Skeletal muscle tissue (tissue), 4 donors: ENCODE data around the gene TSPAN2. TPM values are rescaled to one million over a fixed set of nuclear protein-coding genes. Genes with fewer than 3 reads are reported as not detected.

Source experiments
- H3K27ac ChIP-seq: one replicate; pipeline ENCODE4 v1.7.0; 2013; ENCODE audit warnings: mild to moderate bottlenecking, low read depth, low read length, inconsistent platforms
- H3K27me3 ChIP-seq, 3 donors: one replicate each; pipeline ENCODE4 v1.7.0; 2013; ENCODE audit warnings: low read length in 3 of 3; ENCODE audit not compliant: control insufficient read depth in 3 of 3, insufficient read depth in 3 of 3
- H3K36me3 ChIP-seq, 3 donors: one replicate each; pipeline ENCODE4 v1.7.0; 2013; ENCODE audit warnings: low read length in 3 of 3; ENCODE audit not compliant: control insufficient read depth in 3 of 3, insufficient read depth in 3 of 3
- H3K4me1 ChIP-seq, 3 donors: one replicate each; pipeline ENCODE4 v1.7.0; 2013; ENCODE audit warnings: low read length in 3 of 3, mild to moderate bottlenecking in 3 of 3; ENCODE audit not compliant: control insufficient read depth in 3 of 3, insufficient read depth in 3 of 3
- H3K4me3 ChIP-seq, 3 donors: one replicate each; pipeline ENCODE4 v1.7.0; 2013; ENCODE audit warnings: low read length in 3 of 3
- H3K9ac ChIP-seq, 3 donors: one replicate each; pipeline ENCODE4 v1.7.0; 2013; ENCODE audit warnings: low read length in 3 of 3, mild to moderate bottlenecking in 3 of 3, moderate library complexity in 2 of 3, low read depth in 1 of 3
- H3K9me3 ChIP-seq, 3 donors: one replicate each; pipeline ENCODE4 v1.7.0; 2013; ENCODE audit warnings: low read length in 3 of 3; ENCODE audit not compliant: control insufficient read depth in 3 of 3
- total RNA-seq: library from RNA; depleted of rRNA; stranded (reverse); fragments of >200 nt; gene quantifications from one replicate; pipeline ENCODE4 v1.2.3, GENCODE V29; 2014
- donor health status: Osteomylitis.

TSPAN2 gene
- total RNA-seq, 1 donor from 2014 or later = 6.8 TPM

DNA sequence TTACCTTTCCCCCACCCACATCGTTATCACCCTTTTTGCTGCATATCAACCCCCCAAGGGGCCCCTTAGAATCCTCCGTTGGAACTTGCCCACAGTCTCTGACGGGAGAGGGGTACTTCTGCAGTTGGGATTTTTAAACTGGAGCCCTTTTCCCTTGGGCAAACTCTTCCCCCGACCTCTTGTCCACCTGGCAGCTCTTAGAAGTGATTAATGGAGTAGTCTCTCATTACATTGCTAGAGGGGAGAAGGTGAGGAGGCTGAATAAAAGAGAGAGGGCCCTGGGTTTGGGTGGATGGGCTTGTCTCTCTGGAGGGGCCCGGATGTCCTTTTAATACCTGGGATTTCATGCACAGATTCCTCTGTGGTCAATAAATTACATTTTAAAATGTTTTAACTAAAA lies 27.2 kb upstream of the TSPAN2 start:
- Histone ChIP-seq H3K9me3 (peaks cover 0 to under 1% (median 0%) of the 10 kb centered on the region in 3 donors), H3K27me3 (no peaks in the 10 kb centered on the region), H3K4me3 (no peak overlapping the region), H3K4me1 (no peaks in the 10 kb centered on the region), H3K9ac (no peak overlapping the region), H3K36me3 (no peaks in the 10 kb centered on the region), H3K27ac (no peak overlapping the region)

DNA sequence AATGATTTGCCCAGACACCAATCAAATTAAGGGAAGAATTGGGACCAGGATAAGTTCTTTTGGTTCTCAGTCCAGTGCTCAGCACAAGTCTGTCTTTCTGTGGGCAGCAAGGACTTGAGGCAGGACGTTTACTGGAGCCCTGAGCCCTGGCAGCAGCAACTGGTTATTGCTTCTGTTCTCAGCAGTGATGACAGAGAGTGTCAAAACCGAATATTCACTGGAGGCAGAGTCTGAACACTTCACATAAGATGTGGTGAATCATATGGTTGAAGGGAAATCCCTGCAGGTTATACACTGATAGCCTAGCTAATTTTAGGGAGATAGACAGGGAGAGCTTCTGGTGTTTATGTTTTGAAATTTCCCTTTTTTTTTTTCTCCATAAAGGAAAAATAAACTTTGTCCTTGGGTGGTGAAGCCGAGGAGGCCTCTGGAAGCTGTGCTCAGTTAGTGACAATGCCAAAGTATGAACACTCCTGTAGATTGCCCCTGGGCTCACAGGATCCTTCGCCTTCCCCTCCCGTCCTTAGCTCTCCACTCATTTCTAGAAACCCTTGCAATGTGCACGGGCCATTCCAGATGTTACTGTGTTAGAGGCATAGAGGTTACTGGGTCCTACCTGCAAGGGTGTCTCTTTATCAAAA lies 26.3 kb upstream of the TSPAN2 start:
- H3K4me3 ChIP-seq = no peak overlapping the region
- H3K9me3 ChIP-seq = no peaks in the 10 kb centered on the region
- no peak overlapping the region for H3K9ac ChIP-seq
- no peak overlapping the region for H3K27ac ChIP-seq
- no peaks in the 10 kb centered on the region for H3K36me3 ChIP-seq
- no peaks in the 10 kb centered on the region for H3K4me1 ChIP-seq
- no peaks in the 10 kb centered on the region for H3K27me3 ChIP-seq

DNA sequence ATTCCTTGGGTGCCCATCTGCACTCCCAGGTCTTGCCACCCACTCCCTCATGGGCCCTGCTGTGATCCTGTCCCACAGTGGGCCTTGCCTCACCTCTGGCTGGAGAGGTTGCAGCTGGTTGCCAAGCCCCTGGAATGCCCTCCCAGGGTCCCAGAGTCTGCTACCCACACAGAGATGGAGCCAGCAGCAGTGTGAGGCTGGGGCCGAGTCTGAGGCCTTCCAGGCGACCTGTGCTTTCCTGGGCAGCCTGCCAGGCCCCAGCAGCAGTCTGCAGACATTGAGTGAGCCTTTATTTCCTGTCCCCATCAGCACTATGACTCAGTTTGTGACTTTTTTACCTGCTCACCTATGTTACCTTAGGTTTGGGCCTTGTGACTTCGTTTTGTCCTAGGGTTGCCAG lies 25.0 kb upstream of the TSPAN2 start:
- Histone ChIP-seq H3K27ac (no peak overlapping the region), H3K9ac (no peak overlapping the region), H3K9me3 (no peaks in the 10 kb centered on the region)

DNA sequence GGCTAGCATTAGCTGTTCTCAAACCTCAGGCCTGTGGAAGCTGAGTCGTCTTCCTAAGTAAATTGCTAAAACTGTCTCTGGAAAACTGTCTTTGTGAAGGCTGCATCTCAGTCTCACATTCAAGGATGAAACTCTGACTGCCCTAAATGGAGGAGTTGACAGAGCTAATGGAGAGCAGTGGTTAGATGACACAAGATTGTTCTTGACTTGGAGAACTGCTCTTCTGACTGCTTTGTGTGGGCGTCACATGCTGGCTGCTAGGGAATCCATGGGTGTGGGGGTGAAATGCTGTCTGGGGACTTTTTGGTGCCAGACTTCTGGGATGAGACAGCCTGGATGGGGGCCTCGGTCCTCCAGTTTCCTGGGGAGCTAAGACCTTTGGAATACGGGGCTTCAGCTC lies 24.5 kb upstream of the TSPAN2 start:
- no peak overlapping the region for H3K27ac ChIP-seq
- no peaks in the 10 kb centered on the region for H3K36me3 ChIP-seq
- H3K4me3 ChIP-seq = no peak overlapping the region
- no peaks in the 10 kb centered on the region for H3K4me1 ChIP-seq
- H3K27me3 ChIP-seq = no peaks in the 10 kb centered on the region
- no peak overlapping the region for H3K9ac ChIP-seq
- H3K9me3 ChIP-seq = no peaks in the 10 kb centered on the region

More for the DNA sequence above, 25.0 kb upstream of the TSPAN2 start:
- Histone ChIP-seq H3K36me3 (no peaks in the 10 kb centered on the region), H3K4me1 (no peaks in the 10 kb centered on the region), H3K27me3 (no peaks in the 10 kb centered on the region), H3K4me3 (no peak overlapping the region)

DNA sequence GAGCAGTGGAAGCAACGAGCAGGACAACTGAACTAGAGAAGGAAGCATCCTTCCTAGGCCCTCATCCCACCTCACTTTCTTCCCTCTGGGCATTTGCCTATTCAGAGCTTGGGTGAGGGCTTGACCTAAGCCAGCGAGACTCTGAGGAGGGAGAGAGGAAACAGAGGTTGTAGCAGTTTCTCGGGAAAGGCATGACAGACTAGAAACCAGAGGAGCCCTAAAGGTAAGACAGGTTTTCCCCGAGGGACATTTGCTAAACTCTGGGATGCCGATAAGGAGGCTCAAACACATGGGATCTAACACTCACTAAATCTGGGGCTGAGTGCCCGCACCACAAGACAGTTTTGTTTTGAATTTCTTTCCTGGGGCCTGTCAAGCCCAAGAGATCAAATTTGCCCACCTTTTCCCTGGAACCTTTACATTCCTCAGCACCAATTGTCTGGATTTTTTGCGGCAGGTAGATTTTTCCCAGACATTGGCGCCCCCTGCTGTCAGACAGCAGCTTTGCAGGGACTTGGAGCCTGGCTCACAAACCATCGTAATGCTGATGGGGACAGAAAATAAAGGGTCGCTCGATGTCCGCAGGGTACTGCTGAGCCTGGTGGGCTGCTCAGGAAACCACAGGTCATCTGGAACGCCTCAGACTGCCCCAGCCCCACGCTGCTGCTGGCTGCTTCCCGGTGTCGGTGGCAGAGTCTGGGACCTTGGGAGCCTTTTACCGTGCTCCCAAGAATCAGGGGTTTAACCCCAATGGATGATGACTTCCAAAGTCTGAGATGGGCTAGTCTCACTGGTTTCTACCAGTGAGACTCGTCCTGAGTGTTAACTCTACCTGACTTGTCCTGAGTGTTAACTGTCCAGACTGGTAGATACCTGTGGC lies 23.4 kb upstream of the TSPAN2 start:
- Histone ChIP-seq H3K9me3 (no peaks in the 10 kb centered on the region), H3K36me3 (no peaks in the 10 kb centered on the region), H3K27ac (no peak overlapping the region), H3K4me3 (no peak overlapping the region), H3K9ac (no peak overlapping the region), H3K4me1 (no peaks in the 10 kb centered on the region), H3K27me3 (no peaks in the 10 kb centered on the region)

DNA sequence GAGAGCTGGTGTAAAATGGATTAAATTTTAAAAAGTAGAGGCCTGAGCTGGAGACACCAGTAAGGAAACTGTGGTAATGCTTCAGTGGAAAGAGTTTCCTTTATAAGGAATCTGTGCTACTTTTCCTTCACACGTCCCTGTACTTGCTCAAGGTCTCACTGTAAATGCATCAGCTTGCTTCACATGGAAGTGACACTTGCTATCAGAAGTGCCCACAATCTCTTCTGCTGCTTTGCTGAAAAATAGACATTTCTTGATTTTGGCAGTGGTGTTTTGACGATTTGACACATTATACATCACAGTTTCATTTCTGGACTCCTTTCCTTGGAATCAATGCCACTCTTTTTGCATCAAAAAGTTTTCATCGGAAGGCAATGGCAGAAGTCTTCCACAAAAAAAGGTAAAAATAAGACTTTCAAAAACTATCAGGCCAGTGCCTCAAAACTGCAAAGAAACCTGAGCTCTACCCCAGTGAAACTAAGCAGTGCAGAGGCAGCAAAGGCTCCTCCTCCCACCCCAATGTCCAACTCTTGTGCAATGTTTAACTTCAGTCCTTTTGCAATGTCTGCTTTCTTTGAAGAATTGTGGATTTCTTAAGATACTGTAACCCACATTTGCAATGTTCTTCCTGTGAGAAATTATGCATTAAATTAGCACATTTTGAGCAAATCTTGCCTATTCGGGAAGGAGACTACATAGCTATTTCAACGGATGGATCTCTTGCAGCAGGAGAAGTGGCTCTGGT lies 18.4 kb upstream of the TSPAN2 start:
- H3K9ac ChIP-seq = no peak overlapping the region
- H3K27ac ChIP-seq = no peak overlapping the region
- H3K9me3 ChIP-seq = no peaks in the 10 kb centered on the region
- no peak overlapping the region for H3K4me3 ChIP-seq
- H3K27me3 ChIP-seq = no peaks in the 10 kb centered on the region
- no peaks in the 10 kb centered on the region for H3K4me1 ChIP-seq
- H3K36me3 ChIP-seq = no peaks in the 10 kb centered on the region

DNA sequence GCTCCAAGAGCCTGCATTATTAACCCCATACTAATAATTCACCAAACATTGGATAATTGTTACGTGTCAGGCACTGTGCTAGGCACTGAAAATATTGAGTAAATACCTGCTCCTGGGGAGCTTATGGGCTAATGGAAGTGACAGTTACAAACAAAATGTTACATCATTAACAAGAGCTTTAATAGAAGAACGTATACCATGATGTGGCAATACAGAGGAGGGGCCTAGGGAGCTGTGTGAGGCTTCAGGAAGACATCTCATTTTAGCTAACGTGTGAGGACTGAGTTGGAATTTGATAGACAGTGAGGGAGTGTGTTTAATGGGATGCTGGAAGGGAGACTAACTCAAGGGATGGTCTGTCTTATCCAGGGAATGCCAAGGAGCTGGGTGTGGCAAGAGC lies 16.5 kb upstream of the TSPAN2 start:
- Histone ChIP-seq H3K9ac (no peak overlapping the region), H3K9me3 (no peaks in the 10 kb centered on the region), H3K4me3 (no peak overlapping the region), H3K27me3 (no peaks in the 10 kb centered on the region), H3K36me3 (no peaks in the 10 kb centered on the region), H3K4me1 (no peaks in the 10 kb centered on the region), H3K27ac (no peak overlapping the region)

DNA sequence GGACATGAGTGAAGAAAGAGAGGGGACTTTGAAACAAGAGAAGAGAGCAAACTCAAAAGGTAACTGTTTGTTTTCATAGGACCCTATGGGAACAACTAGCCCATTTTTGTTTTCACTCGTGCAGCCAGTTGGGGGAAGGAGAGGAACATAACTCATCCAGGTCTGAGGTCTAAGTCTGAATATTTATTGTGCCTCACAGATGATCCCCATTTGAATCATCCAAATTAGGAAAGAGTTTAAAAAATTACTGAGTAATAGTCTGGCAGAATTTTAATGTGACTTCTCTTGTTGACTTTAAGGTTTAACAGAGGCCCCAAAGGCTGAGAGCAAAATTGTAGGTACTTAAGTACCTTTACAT lies 10.4 kb upstream of the TSPAN2 start:
- H3K9ac ChIP-seq = peak overlapping the region in 2 of 3 donors; percentile 55 to 66
- no peaks in the 10 kb centered on the region for H3K9me3 ChIP-seq
- H3K4me3 ChIP-seq = peak overlapping the region; percentile 51 to 69 (median 65)
- no peaks in the 10 kb centered on the region for H3K4me1 ChIP-seq
- peak overlapping the region; percentile 54 for H3K27ac ChIP-seq
- H3K36me3 ChIP-seq = no peaks in the 10 kb centered on the region
- H3K27me3 ChIP-seq = no peaks in the 10 kb centered on the region

DNA sequence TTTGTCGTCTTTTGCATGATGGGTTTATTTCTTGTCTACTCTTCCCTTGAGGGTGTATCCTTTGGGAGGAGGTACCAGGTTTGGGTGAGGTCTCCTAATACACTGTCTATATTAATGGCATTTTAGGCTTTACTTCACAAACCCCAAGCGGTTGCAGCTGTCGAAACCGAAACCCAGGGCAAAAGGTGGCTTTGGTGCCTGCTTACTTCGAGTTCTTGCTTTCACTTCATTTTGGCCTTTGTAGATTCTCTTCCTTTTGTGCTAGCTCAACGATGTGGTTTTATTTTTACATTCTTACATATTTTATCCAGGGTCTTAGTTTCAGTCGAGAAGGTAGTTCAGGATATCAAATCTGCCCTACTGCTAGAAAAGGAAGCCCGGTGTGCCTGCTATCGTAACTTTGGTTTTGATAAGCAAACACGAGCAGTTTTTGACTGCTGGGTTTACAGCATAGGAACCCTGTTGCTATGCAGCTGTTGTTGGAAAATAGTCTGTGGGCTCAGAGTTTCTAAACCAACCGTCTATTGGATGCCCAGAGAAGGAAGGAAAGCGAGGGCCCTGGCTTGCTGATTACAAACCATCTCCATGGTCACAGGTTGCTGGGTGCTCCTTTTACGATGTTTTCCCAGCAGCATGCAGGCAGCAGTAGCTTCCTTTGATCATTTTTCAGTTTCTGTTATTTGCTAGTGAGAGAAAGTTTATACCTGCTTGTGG lies 9.8 kb upstream of the TSPAN2 start:
- Histone ChIP-seq H3K27ac (peak overlapping the region; percentile 54), H3K9ac (peak overlapping the region; percentile 54 to 66 (median 55))

More for the DNA sequence above, 9.8 kb upstream of the TSPAN2 start:
- Histone ChIP-seq H3K4me3 (peak overlapping the region; percentile 51 to 69 (median 65)), H3K27me3 (no peaks in the 10 kb centered on the region), H3K36me3 (no peaks in the 10 kb centered on the region), H3K4me1 (no peaks in the 10 kb centered on the region), H3K9me3 (no peaks in the 10 kb centered on the region)
